ENCODE measurements around the gene ATP5MC2.

DNA sequence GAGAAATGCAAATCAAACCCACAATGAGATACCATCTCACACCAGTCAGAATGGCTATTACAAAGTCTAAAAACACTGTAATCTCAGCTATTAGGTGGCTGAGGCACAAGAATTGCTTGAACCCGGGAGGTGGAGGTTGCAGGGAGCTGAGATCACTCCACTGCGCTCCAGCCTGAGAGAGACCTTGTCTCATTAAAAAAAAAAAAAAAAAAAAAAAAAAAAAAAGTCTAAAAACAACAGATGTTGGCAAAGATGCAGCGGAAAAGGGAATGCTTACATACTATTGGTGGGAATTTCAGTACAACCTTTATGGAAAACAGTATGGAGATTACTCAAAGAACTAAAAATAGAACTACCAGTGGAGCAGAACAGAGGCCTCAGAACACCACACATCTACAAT, 30.7 kb downstream of the ATP5MC2 start:
- no peak for TF ChIP-seq POLR2A (IDR thresholded peaks at IDR 0.05; ENCODE audit: low read length)
- no peak for TF ChIP-seq GATA1 (IDR thresholded peaks at IDR 0.05; ENCODE audit: low read depth, low read length)

All from erythroblast (primary cell).